ENCODE results near the gene MAPK9. TPM values are rescaled to one million over a fixed set of nuclear protein-coding genes. Genes with fewer than 3 reads are reported as not detected.

Gene MAPK9
- total and polyA plus RNA-seq, 7 donors = 20.5 to 45.7 (median 39.5) TPM

GRCh38 chr5:180187767-180188166 lies 104.1 kb downstream of the MAPK9 start:
- Histone ChIP-seq H3K36me3 (no peaks in the 10 kb centered on the region), H3K27ac (no peak overlapping the region), H3K9me3 (no peaks in the 10 kb centered on the region), H3K27me3 (no peaks in the 10 kb centered on the region), H3K4me3 (no peak overlapping the region), H3K4me1 (no peaks in the 10 kb centered on the region)
- DNase-seq = no peak
- TF ChIP-seq POLR2A (IDR thresholded peaks at IDR 0.05) (no peak), EP300 (IDR thresholded peaks at IDR 0.05) (no peak), CTCF (IDR thresholded peaks at IDR 0.05) (no peak)
- 65 to 77% methylated on average over 2 of the region's 2 CpGs for WGBS, 2 donors
- intact Hi-C loops (cut with DNase I) = no loop called here

Other genes with a start within 250 kb of the MAPK9 start
- gene RNF130, start 220.3 kb downstream of the MAPK9 start, total RNA-seq = 100 to 1,000 TPM in 3 of 4 donors, 10 to 100 TPM in 1; 64.1 to 144 (median 117) TPM
- gene RNF130, start 220.3 kb downstream of the MAPK9 start, polyA plus RNA-seq = 10 to 100 TPM; 34.3 to 41.4 (median 37.5) TPM
- 1 to 10 TPM in 3 of 4 donors, under 1 TPM in 1; 0.66 to 4.2 (median 1.5) TPM for gene RASGEF1C, start 82.9 kb downstream of the MAPK9 start, total RNA-seq
- under 1 TPM in 1 of 3 donors, not detected in 2; 0.35 TPM for gene RASGEF1C, start 82.9 kb downstream of the MAPK9 start, polyA plus RNA-seq
- gene GFPT2, start 61.3 kb upstream of the MAPK9 start, total RNA-seq = 10 to 100 TPM; 16.1 to 42.7 (median 21.7) TPM
- 1 to 10 TPM; 1.2 to 6.6 (median 3.6) TPM for gene GFPT2, start 61.3 kb upstream of the MAPK9 start, polyA plus RNA-seq
- gene CNOT6, start 202.3 kb upstream of the MAPK9 start, total RNA-seq = 10 to 100 TPM; 16.0 to 21.8 (median 17.8) TPM
- gene CNOT6, start 202.3 kb upstream of the MAPK9 start, polyA plus RNA-seq = 10 to 100 TPM in 2 of 3 donors, 1 to 10 TPM in 1; 7.2 to 11.6 (median 10.3) TPM